Neuronal stem cell (in vitro differentiated cells): ENCODE data around the gene MRGPRX1.
A peak's percentile ranks its signal among the peaks of the same experiment; 100 is the strongest.
"Not testable (repeated sequence)": the region's sequence is repeated elsewhere in the genome, so short reads cannot be mapped to it uniquely, and the experiment has no call there.

Experiments used
- DNase-seq: peaks from one replicate; pipeline ENCODE4 v3.0.0-alpha.2; 2013; ENCODE audit warnings: low spot score
- H2AFZ ChIP-seq: one replicate; pipeline ENCODE4 v1.6.1; 2013; ENCODE audit warnings: mild to moderate bottlenecking, low read length, inconsistent platforms
- H2AK5ac ChIP-seq: 2 replicates; pipeline ENCODE4 v1.6.1; 2013; ENCODE audit warnings: low read depth, mild to moderate bottlenecking, inconsistent platforms, low read length, moderate library complexity, mixed read lengths
- H2BK120ac ChIP-seq: 2 replicates; pipeline ENCODE4 v1.6.1; 2013; ENCODE audit warnings: low read depth, mild to moderate bottlenecking, inconsistent platforms, low read length, moderate library complexity, mixed read lengths
- H2BK12ac ChIP-seq: one replicate; pipeline ENCODE4 v1.6.1; 2013; ENCODE audit warnings: low read length, inconsistent platforms
- H2BK15ac ChIP-seq: 2 replicates; pipeline ENCODE4 v1.6.1; 2013; ENCODE audit warnings: mild to moderate bottlenecking, low read length, inconsistent platforms, mixed read lengths
- H2BK5ac ChIP-seq: one replicate; pipeline ENCODE4 v1.6.1; 2013; ENCODE audit warnings: inconsistent platforms, mild to moderate bottlenecking, low read length, moderate library complexity
- H3K14ac ChIP-seq: one replicate; pipeline ENCODE4 v1.6.1; 2013; ENCODE audit warnings: low read length, inconsistent platforms
- H3K18ac ChIP-seq: 2 replicates; pipeline ENCODE4 v1.6.1; 2013; ENCODE audit warnings: low read length, inconsistent platforms
- H3K23ac ChIP-seq: 2 replicates; pipeline ENCODE4 v1.6.1; 2013; ENCODE audit warnings: low read depth, mild to moderate bottlenecking, mixed read lengths, low read length, inconsistent platforms; ENCODE audit not compliant: poor library complexity
- H3K27ac ChIP-seq: replicated peaks from 3 replicates; pipeline ENCODE4 v1.5.1; 2013; ENCODE audit warnings: low read length, inconsistent platforms
- H3K27me3 ChIP-seq, 3 experiments: 2 replicates each; pipeline ENCODE4 v1.6.1; 2013; ENCODE audit warnings: low read length in 3 of 3, mild to moderate bottlenecking in 2 of 3, inconsistent platforms in 1 of 3, low read depth in 1 of 3, mixed read lengths in 1 of 3, moderate library complexity in 1 of 3; ENCODE audit not compliant: control insufficient read depth in 3 of 3, insufficient read depth in 3 of 3
- H3K36me3 ChIP-seq, 2 donors: replicated peaks in 1 of 2; 2 replicates each; pipeline ENCODE4 v1.6.1; 2013; ENCODE audit warnings: low read length in 2 of 2; ENCODE audit not compliant: control insufficient read depth in 2 of 2, insufficient read depth in 2 of 2
- H3K4ac ChIP-seq: 2 replicates; pipeline ENCODE4 v1.6.1; 2013; ENCODE audit warnings: inconsistent platforms, mild to moderate bottlenecking, low read length, moderate library complexity
- H3K4me1 ChIP-seq, 2 donors: 1 replicate in 1 of 2; 2 replicates in 1 of 2; pipeline ENCODE4 v1.6.1; 2013; ENCODE audit warnings: low read length in 2 of 2, low read depth in 1 of 2; ENCODE audit not compliant: control insufficient read depth in 2 of 2, insufficient read depth in 1 of 2
- H3K4me2 ChIP-seq: one replicate; pipeline ENCODE4 v1.6.1; 2013; ENCODE audit warnings: mild to moderate bottlenecking, low read length, inconsistent platforms; ENCODE audit not compliant: insufficient read depth, poor library complexity, severe bottlenecking
- H3K4me3 ChIP-seq, 2 donors: 2 replicates each; pipeline ENCODE4 v1.5.1; 2013; ENCODE audit warnings: low read length in 2 of 2, mild to moderate bottlenecking in 2 of 2, inconsistent platforms in 1 of 2, moderate library complexity in 1 of 2
- H3K79me1 ChIP-seq: one replicate; pipeline ENCODE4 v1.6.1; 2013; ENCODE audit warnings: low read depth, mild to moderate bottlenecking, inconsistent platforms, low read length, moderate library complexity
- H3K9ac ChIP-seq: one replicate; pipeline ENCODE4 v1.6.1; 2013; ENCODE audit warnings: mild to moderate bottlenecking, low read depth, low read length, inconsistent platforms; ENCODE audit not compliant: poor library complexity
- H3K9me3 ChIP-seq, 2 donors: replicated peaks in 1 of 2; 2 replicates each; pipeline versions ENCODE3 to v1.6.1; 2013; ENCODE audit warnings: low read length in 2 of 2, mild to moderate bottlenecking in 2 of 2, inconsistent platforms in 1 of 2, low read depth in 1 of 2, mixed read lengths in 1 of 2, moderate library complexity in 1 of 2; ENCODE audit not compliant: control insufficient read depth in 2 of 2, insufficient read depth in 1 of 2
- H4K8ac ChIP-seq: one replicate; pipeline ENCODE4 v1.6.1; 2013; ENCODE audit warnings: low read depth, mild to moderate bottlenecking, inconsistent platforms, low read length, moderate library complexity
- H4K91ac ChIP-seq: one replicate; pipeline ENCODE4 v1.6.1; 2013; ENCODE audit warnings: low read length, low read depth, mild to moderate bottlenecking, inconsistent platforms; ENCODE audit not compliant: poor library complexity
- WGBS, 2 donors: extraction: QIAGEN DNeasy Blood & Tissue Kit; methylation state at CpG; one replicate each; pipeline ENCODE4 v1.1.7; 2013; ENCODE audit warnings: missing lambda C conversion rate in 2 of 2, mixed read lengths in 1 of 2; ENCODE audit not compliant: insufficient read length in 2 of 2, insufficient replicate concordance in 1 of 2; ENCODE audit errors: extremely low coverage in 2 of 2; 5-methylcytosine and 5-hydroxymethylcytosine counted together

MRGPRX1 gene

GRCh38 chr11:18925426-18925825 is 13.8 kb downstream of the MRGPRX1 start:
- H2BK15ac ChIP-seq, H3K14ac ChIP-seq, H4K91ac ChIP-seq, H3K18ac ChIP-seq, H3K23ac ChIP-seq, DNase-seq, H2AK5ac ChIP-seq, H4K8ac ChIP-seq, H2BK5ac ChIP-seq, H2AFZ ChIP-seq, H3K4me3 ChIP-seq, H3K79me1 ChIP-seq, H3K9ac ChIP-seq, H2BK12ac ChIP-seq, H3K4ac ChIP-seq, H2BK120ac ChIP-seq, H3K36me3 ChIP-seq, H3K27ac ChIP-seq, H3K4me2 ChIP-seq, H3K4me1 ChIP-seq, H3K9me3 ChIP-seq, H3K27me3 ChIP-seq: not testable (repeated sequence)
- no CpG with 5 or more reads among the region's 2 CpGs for WGBS, 2 donors

- Histone ChIP-seq H2BK120ac (no peak overlapping the region), H4K91ac (no peak overlapping the region), H2AK5ac (no peak overlapping the region), H2BK15ac (no peak overlapping the region), H3K4me3 (no peak overlapping the region), H3K9ac (no peak overlapping the region), H4K8ac (no peak overlapping the region), H3K36me3 (no peaks in the 10 kb centered on the region), H3K23ac (no peak overlapping the region), H3K79me1 (no peaks in the 10 kb centered on the region), H3K27ac (no peak overlapping the region), H2BK12ac (no peak overlapping the region), H3K4me1 (peaks cover 0 to 1% of the 10 kb centered on the region in 2 donors), H3K27me3 (peaks cover 0 to 6% (median 0%) of the 10 kb centered on the region in 3 experiments), H3K4ac (no peak overlapping the region), H3K18ac (no peak overlapping the region), H2BK5ac (no peak overlapping the region), H3K4me2 (no peak overlapping the region), H2AFZ (no peak overlapping the region), H3K14ac (no peak overlapping the region), H3K9me3 (no peaks in the 10 kb centered on the region)
- WGBS, 2 donors: no CpG with 5 or more reads among the region's 2 CpGs
- no peak for DNase-seq
Measured at GRCh38 chr11:18912883-18913282, 26.3 kb downstream of the MRGPRX1 start.

GRCh38 chr11:18907391-18907790 is 31.8 kb downstream of the MRGPRX1 start:
- H4K91ac ChIP-seq: no peak overlapping the region
- H3K27me3 ChIP-seq: no peaks in the 10 kb centered on the region
- no peak overlapping the region for H2BK120ac ChIP-seq
- DNase-seq: no peak
- H3K36me3 ChIP-seq: no peaks in the 10 kb centered on the region
- H2BK12ac ChIP-seq: no peak overlapping the region
- no peak overlapping the region for H3K14ac ChIP-seq
- H2AFZ ChIP-seq: no peak overlapping the region
- H2BK15ac ChIP-seq: no peak overlapping the region
- no peak overlapping the region for H2AK5ac ChIP-seq
- H3K18ac ChIP-seq: no peak overlapping the region
- H3K27ac ChIP-seq: no peak overlapping the region
- no peak overlapping the region for H3K9ac ChIP-seq
- no peak overlapping the region for H2BK5ac ChIP-seq
- H3K4me1 ChIP-seq: peaks cover 0 to 1% of the 10 kb centered on the region in 2 donors
- no peak overlapping the region for H3K4ac ChIP-seq
- WGBS, 2 donors: no CpG with 5 or more reads among the region's 3 CpGs
- no peak overlapping the region for H4K8ac ChIP-seq
- no peak overlapping the region for H3K4me2 ChIP-seq
- no peaks in the 10 kb centered on the region for H3K9me3 ChIP-seq
- no peak overlapping the region for H3K23ac ChIP-seq
- H3K4me3 ChIP-seq: no peak overlapping the region
- no peaks in the 10 kb centered on the region for H3K79me1 ChIP-seq

GRCh38 chr11:18900637-18901036 is 38.6 kb downstream of the MRGPRX1 start:
- no CpG with 5 or more reads among the region's 6 CpGs for WGBS, 2 donors
- Histone ChIP-seq H3K27ac (peak overlapping the region; percentile 59), H4K8ac (peak overlapping the region; percentile 17)
- not testable (repeated sequence) for H2BK12ac ChIP-seq, H3K4me1 ChIP-seq, H4K91ac ChIP-seq, H3K9ac ChIP-seq, H3K79me1 ChIP-seq, H3K4ac ChIP-seq, H3K14ac ChIP-seq, H3K23ac ChIP-seq, H2BK5ac ChIP-seq, H3K18ac ChIP-seq, H3K9me3 ChIP-seq, H3K27me3 ChIP-seq, H3K4me3 ChIP-seq, H2BK15ac ChIP-seq, H2BK120ac ChIP-seq, H2AK5ac ChIP-seq, H2AFZ ChIP-seq, H3K36me3 ChIP-seq, H3K4me2 ChIP-seq, DNase-seq
